ENCODE measurements around the gene PELI2.

GRCh38 chr14:56177036-56177435 is 58.8 kb downstream of the PELI2 start:
- TF ChIP-seq POLR2A (IDR thresholded peaks at IDR 0.05; ENCODE audit: low read depth, low read length) (no peak), MXI1 (IDR thresholded peaks at IDR 0.05; ENCODE audit: borderline replicate concordance, low read depth, low read length) (no peak), CTCF (conservative IDR thresholded peaks at IDR 0.05; ENCODE audit: low read depth, low read length) (no peak), MAZ (IDR thresholded peaks at IDR 0.05; ENCODE audit: borderline replicate concordance, low read depth, low read length) (no peak), SMC3 (IDR thresholded peaks at IDR 0.05; ENCODE audit: low read depth, low read length) (no peak), CEBPB (IDR thresholded peaks at IDR 0.05; ENCODE audit: low read depth, low read length) (no peak), FOS (IDR thresholded peaks at IDR 0.05; ENCODE audit: low read depth, low read length) (no peak), RCOR1 (IDR thresholded peaks at IDR 0.05; ENCODE audit: insufficient replicate concordance, low read length) (no peak), RAD21 (IDR thresholded peaks at IDR 0.05; ENCODE audit: low read length) (no peak), RFX5 (IDR thresholded peaks at IDR 0.05; ENCODE audit: low read depth, low read length) (no peak), USF2 (IDR thresholded peaks at IDR 0.05; ENCODE audit: low read depth, low read length) (no peak), NFE2L2 (IDR thresholded peaks at IDR 0.05; ENCODE audit: low read depth, low read length) (no peak), CHD1 (IDR thresholded peaks at IDR 0.05; ENCODE audit: low read depth, low read length) (no peak)
